Astrocyte of the cerebellum (primary cell): ENCODE data around the gene CFAP45.

Experiments
- DNase-seq: peaks from one replicate; pipeline ENCODE4 v3.0.0-alpha.2; 2011; ENCODE audit warnings: low read depth
- H3K4me3 ChIP-seq: 2 replicates; pipeline ENCODE4 v1.5.1; 2011; ENCODE audit warnings: mild to moderate bottlenecking, low read depth, low read length, moderate library complexity
- in situ Hi-C: cut with HindIII; loops from 2 replicates; pipeline ENCODE4 v1.10.0; 2017; ENCODE audit warnings: low sequenced_read_pairs
- TF ChIP-seq, protein P1 (sequence below): IDR thresholded peaks from 2 replicates; pipeline ENCODE4 v1.5.1; 2012; ENCODE audit warnings: low read length, low read depth, moderate library complexity, mild to moderate bottlenecking; ENCODE audit errors: missing control alignments

CFAP45 gene

DNA sequence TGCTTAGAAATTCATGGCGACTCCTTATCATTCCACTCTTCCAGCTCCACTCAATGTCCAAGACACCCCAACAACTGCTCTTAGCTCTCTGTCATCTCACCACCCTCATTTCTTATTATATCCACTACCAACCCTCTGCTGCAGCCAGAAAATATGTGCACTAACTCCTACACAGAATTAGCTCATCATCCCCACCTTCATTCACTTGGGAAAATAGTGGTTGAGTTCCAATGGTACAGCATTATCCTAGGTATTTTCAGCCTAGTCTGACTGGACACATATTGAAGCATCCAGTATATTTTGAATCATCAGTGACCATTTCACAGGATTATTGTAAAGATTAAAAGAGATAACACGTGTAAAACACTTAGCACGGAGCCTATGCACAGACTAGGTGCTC is 20.8 kb downstream of the CFAP45 start:
- DNase-seq, result no peak
- TF ChIP-seq, protein P1, sequence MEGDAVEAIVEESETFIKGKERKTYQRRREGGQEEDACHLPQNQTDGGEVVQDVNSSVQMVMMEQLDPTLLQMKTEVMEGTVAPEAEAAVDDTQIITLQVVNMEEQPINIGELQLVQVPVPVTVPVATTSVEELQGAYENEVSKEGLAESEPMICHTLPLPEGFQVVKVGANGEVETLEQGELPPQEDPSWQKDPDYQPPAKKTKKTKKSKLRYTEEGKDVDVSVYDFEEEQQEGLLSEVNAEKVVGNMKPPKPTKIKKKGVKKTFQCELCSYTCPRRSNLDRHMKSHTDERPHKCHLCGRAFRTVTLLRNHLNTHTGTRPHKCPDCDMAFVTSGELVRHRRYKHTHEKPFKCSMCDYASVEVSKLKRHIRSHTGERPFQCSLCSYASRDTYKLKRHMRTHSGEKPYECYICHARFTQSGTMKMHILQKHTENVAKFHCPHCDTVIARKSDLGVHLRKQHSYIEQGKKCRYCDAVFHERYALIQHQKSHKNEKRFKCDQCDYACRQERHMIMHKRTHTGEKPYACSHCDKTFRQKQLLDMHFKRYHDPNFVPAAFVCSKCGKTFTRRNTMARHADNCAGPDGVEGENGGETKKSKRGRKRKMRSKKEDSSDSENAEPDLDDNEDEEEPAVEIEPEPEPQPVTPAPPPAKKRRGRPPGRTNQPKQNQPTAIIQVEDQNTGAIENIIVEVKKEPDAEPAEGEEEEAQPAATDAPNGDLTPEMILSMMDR, result no peak
- no peak overlapping the region for H3K4me3 ChIP-seq
- in situ Hi-C loops, result no loop called here

DNA sequence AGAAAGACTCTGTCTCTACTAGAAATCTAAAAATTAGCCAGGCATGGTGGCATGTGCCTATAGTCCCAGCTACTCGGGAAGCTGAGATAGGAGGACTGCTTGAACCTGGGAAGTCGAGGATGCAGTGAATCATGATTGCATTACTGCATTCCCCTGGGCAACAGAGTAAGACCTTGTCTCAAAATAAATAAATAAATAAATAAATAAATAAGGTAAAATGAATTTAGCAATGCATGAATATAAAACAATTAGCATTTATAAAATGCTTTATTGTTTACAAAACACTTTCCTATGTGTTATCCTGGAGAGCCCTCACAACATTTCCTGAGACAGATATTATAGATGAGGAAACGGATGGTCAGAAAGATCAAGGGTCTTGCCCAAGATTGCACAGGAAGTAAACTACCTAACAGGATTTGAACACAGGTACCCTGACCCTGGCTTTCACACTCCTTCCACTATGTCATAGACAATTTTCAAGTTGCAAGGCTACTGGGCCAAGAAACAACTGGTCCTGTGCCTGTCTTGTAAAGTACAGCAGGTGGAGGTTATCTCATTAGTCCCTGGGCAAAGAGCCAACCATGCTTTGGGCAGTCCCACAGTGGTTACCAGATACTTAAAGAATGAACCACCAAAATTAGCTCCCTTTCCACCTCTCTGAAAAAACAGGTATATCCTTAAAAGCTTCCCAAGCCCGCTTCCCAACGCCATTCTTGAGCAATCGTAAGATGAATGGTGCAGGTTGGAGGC is 22.1 kb downstream of the CFAP45 start:
- TF ChIP-seq, protein P1, result no peak
- DNase-seq, result no peak
- in situ Hi-C loops, result no loop called here
- no peak overlapping the region for H3K4me3 ChIP-seq

DNA sequence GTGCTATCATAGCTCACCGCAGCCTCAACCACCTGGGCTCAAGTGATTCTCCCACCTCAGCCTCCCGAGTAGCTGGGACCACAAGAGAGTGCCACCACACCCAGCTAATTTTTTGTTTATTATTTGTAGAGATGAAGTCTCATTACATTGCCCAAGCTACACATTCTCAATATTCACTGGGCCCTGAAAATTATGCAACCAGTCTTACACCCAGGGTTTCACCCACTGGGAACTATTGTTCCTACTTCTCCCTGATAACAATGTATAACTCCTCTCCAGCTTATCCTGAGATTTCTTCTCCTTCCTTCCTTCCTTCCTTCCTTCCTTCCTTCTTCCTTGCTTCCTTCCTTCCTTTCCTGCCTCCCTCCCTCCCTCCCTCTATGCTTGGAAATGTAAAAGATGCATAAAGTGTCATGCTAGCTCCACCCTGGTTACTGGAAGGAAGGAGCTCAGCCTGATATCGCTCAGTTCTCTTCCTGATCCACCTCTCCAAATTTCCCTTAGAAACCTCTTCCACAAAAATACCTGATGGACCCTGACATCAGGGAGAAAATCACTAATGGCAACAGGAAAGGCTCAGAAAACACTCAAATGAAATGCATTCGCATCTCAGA is 26.3 kb downstream of the CFAP45 start:
- TF ChIP-seq, protein P1, result no peak
- in situ Hi-C loops, result no loop called here
- DNase-seq, result no peak
- no peak overlapping the region for H3K4me3 ChIP-seq

DNA sequence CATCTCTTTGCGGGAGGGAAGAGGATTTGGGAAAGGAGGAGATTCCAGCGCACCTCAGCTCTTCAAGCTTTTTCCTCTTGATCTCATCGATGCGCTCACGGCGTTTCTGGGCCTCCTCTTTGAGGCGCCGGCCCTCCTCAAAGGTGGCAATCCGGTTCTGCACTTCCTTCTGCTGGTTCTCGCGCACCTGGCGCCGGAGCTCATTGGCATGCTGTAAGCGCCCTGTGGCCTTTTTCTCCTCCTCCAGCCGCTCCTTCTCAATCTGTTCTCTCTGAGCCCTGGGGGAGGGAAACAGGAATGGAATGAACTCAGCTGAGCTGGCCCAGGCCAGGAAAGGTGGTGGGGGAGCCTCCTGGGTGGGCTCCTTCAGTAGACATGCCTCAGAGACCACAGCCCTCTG is 27.1 kb downstream of the CFAP45 start:
- in situ Hi-C loops, result no loop called here
- DNase-seq, result no peak
- TF ChIP-seq, protein P1, result no peak
- no peak overlapping the region for H3K4me3 ChIP-seq

DNA sequence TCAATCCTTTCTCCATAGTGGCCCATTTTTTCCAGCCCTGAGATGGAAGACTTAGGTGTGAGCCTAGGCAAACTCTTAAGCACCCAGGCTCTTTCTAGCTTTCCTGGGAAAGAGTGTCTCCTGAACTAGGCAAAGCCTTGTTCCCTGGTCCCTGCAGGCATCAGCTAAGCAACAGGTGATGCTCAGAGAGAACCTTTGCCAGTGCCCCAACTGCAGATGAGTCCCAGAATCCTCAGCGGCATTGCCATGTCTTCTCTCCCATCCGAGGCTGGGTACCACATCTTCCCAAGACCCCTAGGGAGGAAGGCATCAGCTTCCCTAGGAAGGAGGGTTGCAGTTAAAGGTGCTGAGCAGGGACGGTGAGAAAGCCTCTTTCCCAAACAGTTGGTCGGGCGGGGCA is 29.3 kb downstream of the CFAP45 start:
- no peak for DNase-seq
- TF ChIP-seq, protein P1, result no peak
- in situ Hi-C loops, result no loop called here
- no peak overlapping the region for H3K4me3 ChIP-seq

DNA sequence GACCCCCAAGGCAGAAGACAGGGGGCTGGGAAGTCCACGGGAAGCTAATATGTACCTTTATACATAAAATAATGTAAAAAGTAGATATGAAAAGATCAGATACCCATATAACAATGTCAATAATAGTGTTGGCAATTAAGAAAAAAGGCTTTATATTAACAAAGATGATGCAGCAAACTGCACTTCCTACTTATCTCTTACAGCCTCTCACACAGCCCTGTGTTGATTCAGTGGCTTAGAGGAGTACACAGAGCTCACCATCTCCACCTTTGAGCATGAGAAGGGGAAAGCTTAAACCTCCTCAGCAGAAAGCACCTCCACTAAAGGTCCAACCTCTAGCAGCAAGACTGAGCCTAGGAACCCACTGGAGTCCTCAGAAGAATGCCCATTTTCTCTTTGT is 30.4 kb downstream of the CFAP45 start:
- DNase-seq, result no peak
- in situ Hi-C loops, result no loop called here
- no peak overlapping the region for H3K4me3 ChIP-seq

More for the DNA sequence above, 30.4 kb downstream of the CFAP45 start:
- TF ChIP-seq, protein P1, result no peak
